ENCODE measurements around the gene SLC8A3. TPM values are rescaled to one million over a fixed set of nuclear protein-coding genes. Genes with fewer than 3 reads are reported as not detected.

Gene SLC8A3
- total and polyA plus RNA-seq, 4 donors = 0.08 to 3.7 (median 0.85) TPM

GRCh38 chr14:70098250-70098809 lies 90.4 kb downstream of the SLC8A3 start:
- no peak overlapping the region for H3K4me3 ChIP-seq
- TF ChIP-seq CTCF (IDR thresholded peaks at IDR 0.05; ENCODE audit: control extremely low read depth, extremely low read depth) = no peak
- peaks cover 0 to 28% (median 7%) of the 10 kb centered on the region in 3 donors for H3K27me3 ChIP-seq (ENCODE audit: control insufficient read depth in 3 of 3, insufficient read depth in 3 of 3, low read length in 2 of 3)
- WGBS, 2 donors = 14 to 15% methylated on average over 6 of the region's 6 CpGs
- H3K9me3 ChIP-seq (ENCODE audit: control insufficient read depth in 4 of 4, insufficient read depth in 3 of 4, low read length in 3 of 4) = no peaks in the 10 kb centered on the region
- DNase-seq = peak; percentile 82 to 96 (median 95)
- no peak overlapping the region for H3K9ac ChIP-seq (ENCODE audit: insufficient read depth in 1 of 2, low read length in 2 of 2)
- ATAC-seq (ENCODE audit: insufficient read depth, low FRiP score) = no peak
- no peak overlapping the region for H3K27ac ChIP-seq (ENCODE audit: low read depth in 1 of 2, low read length in 1 of 2)
- H3K4me1 ChIP-seq (ENCODE audit: control insufficient read depth in 5 of 5, insufficient read depth in 5 of 5, low read length in 5 of 5) = peaks cover 0 to 24% (median 8%) of the 10 kb centered on the region in 5 donors
- H3K36me3 ChIP-seq (ENCODE audit: control insufficient read depth in 4 of 4, insufficient read depth in 4 of 4, low read length in 4 of 4) = no peaks in the 10 kb centered on the region

GRCh38 chr14:70097576-70098249 lies 91.0 kb downstream of the SLC8A3 start:
- no peak for ATAC-seq (ENCODE audit: insufficient read depth, low FRiP score)
- Histone ChIP-seq H3K27me3 (ENCODE audit: control insufficient read depth in 3 of 3, insufficient read depth in 3 of 3, low read length in 2 of 3) (peaks cover 3 to 33% (median 7%) of the 10 kb centered on the region in 3 donors), H3K27ac (ENCODE audit: low read depth in 1 of 2, low read length in 1 of 2) (no peak overlapping the region), H3K4me1 (ENCODE audit: control insufficient read depth in 5 of 5, insufficient read depth in 5 of 5, low read length in 5 of 5) (peaks cover 0 to 24% (median 8%) of the 10 kb centered on the region in 5 donors), H3K4me3 (no peak overlapping the region), H3K9ac (ENCODE audit: insufficient read depth in 1 of 2, low read length in 2 of 2) (no peak overlapping the region), H3K9me3 (ENCODE audit: control insufficient read depth in 4 of 4, insufficient read depth in 3 of 4, low read length in 3 of 4) (peaks cover 0 to 2% (median 0%) of the 10 kb centered on the region in 4 donors), H3K36me3 (ENCODE audit: control insufficient read depth in 4 of 4, insufficient read depth in 4 of 4, low read length in 4 of 4) (no peaks in the 10 kb centered on the region)
- DNase-seq = peak; percentile 22 to 32 (median 27)
- 38 to 61% methylated on average over 1 of the region's 1 CpG for WGBS, 2 donors
- TF ChIP-seq CTCF (IDR thresholded peaks at IDR 0.05; ENCODE audit: control extremely low read depth, extremely low read depth) = no peak

GRCh38 chr14:70096866-70097265 lies 91.9 kb downstream of the SLC8A3 start:
- 30 to 47% methylated on average over 4 of the region's 4 CpGs for WGBS, 2 donors
- ATAC-seq (ENCODE audit: insufficient read depth, low FRiP score) (no peak), DNase-seq (peak; percentile 44 to 51 (median 45))
- no peak overlapping the region for H3K4me3 ChIP-seq
- H3K27me3 ChIP-seq (ENCODE audit: control insufficient read depth in 3 of 3, insufficient read depth in 3 of 3, low read length in 2 of 3) = peaks cover 3 to 33% (median 7%) of the 10 kb centered on the region in 3 donors
- no peaks in the 10 kb centered on the region for H3K36me3 ChIP-seq (ENCODE audit: control insufficient read depth in 4 of 4, insufficient read depth in 4 of 4, low read length in 4 of 4)
- H3K4me1 ChIP-seq (ENCODE audit: control insufficient read depth in 5 of 5, insufficient read depth in 5 of 5, low read length in 5 of 5) = peaks cover 0 to 24% (median 8%) of the 10 kb centered on the region in 5 donors
- no peak for TF ChIP-seq CTCF (IDR thresholded peaks at IDR 0.05; ENCODE audit: control extremely low read depth, extremely low read depth)
- no peak overlapping the region for H3K9ac ChIP-seq (ENCODE audit: insufficient read depth in 1 of 2, low read length in 2 of 2)
- H3K9me3 ChIP-seq (ENCODE audit: control insufficient read depth in 4 of 4, insufficient read depth in 3 of 4, low read length in 3 of 4) = peaks cover 0 to 2% (median 0%) of the 10 kb centered on the region in 4 donors
- no peak overlapping the region for H3K27ac ChIP-seq (ENCODE audit: low read depth in 1 of 2, low read length in 1 of 2)

All from lung (tissue), 12 donors.